Measurements from ENCODE around the gene CEBPG. TPM values are rescaled to one million over a fixed set of nuclear protein-coding genes. Genes with fewer than 3 reads are reported as not detected.

CEBPG gene
- total RNA-seq, 1 donor from 2014 or later: 59.3 TPM

- H3K27ac ChIP-seq: no peak overlapping the region
These were observed 47.9 kb downstream of the CEBPG start for GRCh38 chr19:33421368-33421767.

GRCh38 chr19:33422369-33423180 is 49.1 kb downstream of the CEBPG start:
- Histone ChIP-seq H3F3A (ENCODE audit: low read depth) (no peaks in the 10 kb centered on the region), H3K4me3 (no peak overlapping the region), H3K36me3 (no peaks in the 10 kb centered on the region), H3K27ac (no peak overlapping the region), H3K4me2 (no peak overlapping the region), H3K9ac (no peak overlapping the region), H3K9me3 (ENCODE audit: low read depth) (no peaks in the 10 kb centered on the region), H3K27me3 (no peaks in the 10 kb centered on the region), H3K79me2 (ENCODE audit: low read depth) (no peaks in the 10 kb centered on the region), H3K4me1 (peaks cover 3% of the 10 kb centered on the region), H4K20me1 (ENCODE audit: low read depth) (peaks cover 12% of the 10 kb centered on the region), H2AFZ (replicated peaks) (no peak overlapping the region)
- no peak for TF ChIP-seq EZH2phosphoT487 (IDR thresholded peaks at IDR 0.05)
- no peak for TF ChIP-seq EZH2 (IDR thresholded peaks at IDR 0.05)
- no peak for TF ChIP-seq CTCF (IDR thresholded peaks at IDR 0.05)
- no peaks in the 10 kb centered on the region for H3K27me3 Mint-ChIP-seq (ENCODE audit: insufficient read depth, low read depth)
- no peak overlapping the region for H3K4me3 Mint-ChIP-seq
- H3K9me3 Mint-ChIP-seq: no peaks in the 10 kb centered on the region
- H3K4me1 Mint-ChIP-seq: peaks cover 10% of the 10 kb centered on the region
- H3K27ac Mint-ChIP-seq: no peak overlapping the region
- no peak for DNase-seq (ENCODE audit: low spot score)
- H3K36me3 Mint-ChIP-seq: no peaks in the 10 kb centered on the region

More at GRCh38 chr19:33421368-33421767, 47.9 kb downstream of the CEBPG start:
- no peak for DNase-seq (ENCODE audit: low spot score)
- Histone ChIP-seq H3K36me3 (no peaks in the 10 kb centered on the region), H3K4me3 (no peak overlapping the region), H3K27me3 (no peaks in the 10 kb centered on the region), H2AFZ (replicated peaks) (no peak overlapping the region), H3K4me1 (peaks cover 3% of the 10 kb centered on the region), H3F3A (ENCODE audit: low read depth) (no peaks in the 10 kb centered on the region), H4K20me1 (ENCODE audit: low read depth) (peaks cover 19% of the 10 kb centered on the region), H3K79me2 (ENCODE audit: low read depth) (no peaks in the 10 kb centered on the region), H3K9me3 (ENCODE audit: low read depth) (no peaks in the 10 kb centered on the region), H3K4me2 (no peak overlapping the region), H3K9ac (no peak overlapping the region)
- H3K27ac Mint-ChIP-seq: no peak overlapping the region
- no peaks in the 10 kb centered on the region for H3K27me3 Mint-ChIP-seq (ENCODE audit: insufficient read depth, low read depth)
- no peaks in the 10 kb centered on the region for H3K36me3 Mint-ChIP-seq
- no peak overlapping the region for H3K4me3 Mint-ChIP-seq
- peaks cover 13% of the 10 kb centered on the region for H3K4me1 Mint-ChIP-seq
- no peak for TF ChIP-seq CTCF (IDR thresholded peaks at IDR 0.05)
- no peak for TF ChIP-seq EZH2phosphoT487 (IDR thresholded peaks at IDR 0.05)
- TF ChIP-seq EZH2 (IDR thresholded peaks at IDR 0.05): no peak
- no peaks in the 10 kb centered on the region for H3K9me3 Mint-ChIP-seq

GRCh38 chr19:33424181-33424580 is 50.7 kb downstream of the CEBPG start:
- no peak for DNase-seq (ENCODE audit: low spot score)
- no peaks in the 10 kb centered on the region for H3K79me2 ChIP-seq (ENCODE audit: low read depth)
- no peak overlapping the region for H2AFZ ChIP-seq (replicated peaks)
- no peak overlapping the region for H3K27ac ChIP-seq
- Mint-ChIP-seq H3K4me3 (no peak overlapping the region), H3K9me3 (no peaks in the 10 kb centered on the region), H3K27me3 (ENCODE audit: insufficient read depth, low read depth) (no peaks in the 10 kb centered on the region), H3K4me1 (peaks cover 10% of the 10 kb centered on the region), H3K36me3 (no peaks in the 10 kb centered on the region), H3K27ac (no peak overlapping the region)
- no peaks in the 10 kb centered on the region for H3K36me3 ChIP-seq
- no peak overlapping the region for H3K4me2 ChIP-seq
- no peak overlapping the region for H3K4me3 ChIP-seq
- H4K20me1 ChIP-seq (ENCODE audit: low read depth): peaks cover 8% of the 10 kb centered on the region
- no peak overlapping the region for H3K9ac ChIP-seq
- H3F3A ChIP-seq (ENCODE audit: low read depth): no peaks in the 10 kb centered on the region
- H3K4me1 ChIP-seq: peaks cover 3% of the 10 kb centered on the region
- H3K27me3 ChIP-seq: no peaks in the 10 kb centered on the region
- TF ChIP-seq EZH2phosphoT487 (IDR thresholded peaks at IDR 0.05) (no peak), CTCF (IDR thresholded peaks at IDR 0.05) (no peak), EZH2 (IDR thresholded peaks at IDR 0.05) (no peak)
- no peaks in the 10 kb centered on the region for H3K9me3 ChIP-seq (ENCODE audit: low read depth)
